RWPE1 (cell line): ENCODE measurements around the gene MEX3A.
A peak's percentile ranks its signal among the peaks of the same experiment; 100 is the strongest.
"Not testable (repeated sequence)": the region's sequence is repeated elsewhere in the genome, so short reads cannot be mapped to it uniquely, and the experiment has no call there.

ENCODE experiments used
- CTCF ChIA-PET: fragments of 350-600 bp; sonication (Branson Sonifier 250); formaldehyde crosslinking; extraction: SDS; loops from one replicate; lab custom pipeline; 2021; lab: Yijun Ruan, JAX
- POLR2A ChIA-PET: fragments of 400-600 bp; formaldehyde crosslinking; extraction: SDS; loops from one replicate; lab custom pipeline; 2020; ENCODE audit warnings: antibody characterized with exemption; ENCODE audit not compliant: low non-redundant PET; lab: Yijun Ruan, JAX
- DNase-seq: peaks from one replicate; pipeline ENCODE4 v3.0.0; 2012; ENCODE audit warnings: low spot score
- H3K27ac ChIP-seq: fragments of 450-650 bp; 2 replicates; pipeline ENCODE4 v1.5.1; 2017
- TF ChIP-seq, protein P1 (sequence below): fragments of 450-650 bp; conservative IDR thresholded peaks from 2 replicates; pipeline ENCODE4 v1.5.1; 2017; ENCODE audit warnings: low read depth, mild to moderate bottlenecking

The MEX3A gene

DNA sequence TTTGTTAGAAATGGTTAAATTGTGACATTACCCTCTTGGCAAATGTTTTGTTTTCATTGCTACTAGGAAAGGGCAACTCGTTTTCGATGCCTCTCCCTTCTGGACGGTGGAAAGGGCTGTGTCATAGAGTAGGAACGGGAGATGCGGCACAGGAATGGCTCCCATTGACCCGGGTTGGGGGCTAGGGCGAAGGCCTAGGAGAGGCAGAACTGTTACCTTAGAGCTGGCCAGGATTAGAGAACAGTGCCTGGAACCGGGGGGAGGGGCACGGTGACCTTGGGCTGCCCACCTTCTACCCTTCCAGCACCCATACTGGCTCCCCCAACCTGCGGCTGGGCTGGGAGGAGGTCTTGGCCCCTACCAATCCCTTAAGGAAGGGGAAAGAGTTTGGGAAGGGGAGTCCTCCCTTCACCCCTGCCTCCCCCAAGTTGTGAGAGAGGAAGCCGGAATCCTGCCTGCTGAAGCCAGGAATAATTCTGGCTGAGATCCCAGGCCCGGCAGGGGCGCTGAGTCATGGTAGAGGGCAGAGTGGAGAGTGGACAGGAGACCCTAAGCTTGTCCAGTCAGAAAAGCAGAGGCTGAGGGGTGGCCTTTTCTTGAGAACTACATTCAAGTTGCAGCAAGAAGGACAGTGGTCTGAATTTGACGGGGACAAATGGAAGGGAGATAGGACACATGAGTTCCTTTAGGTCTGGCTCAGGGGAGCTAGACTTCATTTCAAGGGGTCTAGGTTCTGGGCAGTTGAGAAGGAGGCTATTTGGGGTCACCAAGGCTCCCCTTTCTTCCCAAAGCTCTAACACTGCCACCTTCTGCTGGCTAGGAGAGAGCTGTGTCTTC is 40.5 kb upstream of the MEX3A start:
- POLR2A ChIA-PET: interaction anchor here (0.6 to 0.8 kb wide), 2 partner anchors 9 to 28 kb away, joined by 3 to 5 read pairs; no protein-coding TSS in a partner anchor
- peak overlapping the region; percentile 100 for H3K27ac ChIP-seq
- CTCF ChIA-PET: interaction anchor here (0.8 to 2.3 kb wide), 6 partner anchors 19 to 102 kb away, joined by 3 to 20 read pairs (median 4); no protein-coding TSS in a partner anchor
- DNase-seq: no peak
- TF ChIP-seq, protein P1, sequence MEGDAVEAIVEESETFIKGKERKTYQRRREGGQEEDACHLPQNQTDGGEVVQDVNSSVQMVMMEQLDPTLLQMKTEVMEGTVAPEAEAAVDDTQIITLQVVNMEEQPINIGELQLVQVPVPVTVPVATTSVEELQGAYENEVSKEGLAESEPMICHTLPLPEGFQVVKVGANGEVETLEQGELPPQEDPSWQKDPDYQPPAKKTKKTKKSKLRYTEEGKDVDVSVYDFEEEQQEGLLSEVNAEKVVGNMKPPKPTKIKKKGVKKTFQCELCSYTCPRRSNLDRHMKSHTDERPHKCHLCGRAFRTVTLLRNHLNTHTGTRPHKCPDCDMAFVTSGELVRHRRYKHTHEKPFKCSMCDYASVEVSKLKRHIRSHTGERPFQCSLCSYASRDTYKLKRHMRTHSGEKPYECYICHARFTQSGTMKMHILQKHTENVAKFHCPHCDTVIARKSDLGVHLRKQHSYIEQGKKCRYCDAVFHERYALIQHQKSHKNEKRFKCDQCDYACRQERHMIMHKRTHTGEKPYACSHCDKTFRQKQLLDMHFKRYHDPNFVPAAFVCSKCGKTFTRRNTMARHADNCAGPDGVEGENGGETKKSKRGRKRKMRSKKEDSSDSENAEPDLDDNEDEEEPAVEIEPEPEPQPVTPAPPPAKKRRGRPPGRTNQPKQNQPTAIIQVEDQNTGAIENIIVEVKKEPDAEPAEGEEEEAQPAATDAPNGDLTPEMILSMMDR: no peak

DNA sequence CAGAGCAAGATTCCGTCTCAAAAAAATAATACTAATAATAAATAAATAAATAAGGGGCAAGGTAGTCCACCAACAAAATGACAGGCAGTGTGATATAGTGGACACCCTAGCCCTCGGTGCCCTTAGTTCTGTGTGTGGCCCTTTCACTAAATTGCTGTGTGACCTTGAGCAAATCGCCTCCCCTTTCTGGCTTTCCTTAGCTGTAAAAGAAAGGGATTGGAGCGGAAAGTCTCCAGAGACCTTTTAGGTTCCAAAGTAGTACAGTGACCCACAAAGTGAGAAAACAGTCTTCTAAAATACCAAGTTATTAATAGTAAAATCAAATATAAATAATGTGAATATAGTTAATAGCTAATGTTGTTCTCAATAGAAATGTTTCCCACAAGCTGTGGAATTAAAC is 39.8 kb upstream of the MEX3A start:
- TF ChIP-seq, protein P1: no peak
- ChIA-PET POLR2A (no interaction called here), CTCF (interaction anchor here (1.1 to 2.3 kb wide), 3 partner anchors 19 to 103 kb away, joined by 3 to 20 read pairs (median 11); no protein-coding TSS in a partner anchor)
- H3K27ac ChIP-seq: peak overlapping the region; percentile 100
- DNase-seq: no peak

DNA sequence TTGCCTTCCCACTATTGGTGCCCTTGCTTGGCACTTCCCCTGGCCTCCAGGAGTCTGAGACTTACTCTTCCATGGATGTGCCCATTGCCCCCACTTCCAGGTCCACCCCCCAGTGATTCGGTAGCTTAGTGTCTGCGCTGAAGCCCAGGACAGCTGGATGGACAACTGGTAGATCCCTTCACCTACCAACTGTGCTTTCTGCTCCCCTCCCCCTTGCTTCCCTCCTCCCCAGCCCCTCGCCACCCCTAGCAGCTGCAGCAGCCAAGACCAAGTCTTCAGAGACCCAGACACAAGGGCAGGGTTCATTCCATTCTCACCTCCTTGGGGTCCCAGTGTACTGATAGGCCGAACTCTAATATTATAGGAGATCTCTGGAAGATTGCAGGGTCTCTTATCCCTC is 39.2 kb upstream of the MEX3A start:
- peak overlapping the region; percentile 100 for H3K27ac ChIP-seq
- TF ChIP-seq, protein P1: no peak

DNA sequence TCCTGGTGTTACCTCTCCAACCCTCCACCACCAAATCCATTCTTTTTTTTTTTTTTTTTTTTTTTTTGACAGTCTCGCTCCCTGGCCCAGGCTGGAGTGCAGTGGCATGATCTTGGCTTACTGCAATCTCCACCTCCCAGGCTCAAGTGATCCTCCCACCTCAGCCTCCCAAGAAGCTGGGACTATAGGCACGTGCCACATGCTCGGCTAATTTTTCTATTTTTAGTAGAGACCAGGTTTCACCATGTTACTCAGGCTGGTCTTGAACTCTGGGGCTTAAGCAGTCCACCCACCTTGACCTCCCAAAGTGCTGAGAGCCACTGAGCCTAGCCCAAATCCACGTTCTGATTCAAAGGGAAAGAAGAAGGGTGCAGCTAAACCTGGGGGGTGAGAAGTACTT is 38.7 kb upstream of the MEX3A start:
- not testable (repeated sequence) for DNase-seq
- CTCF ChIA-PET: interaction anchor here (0.7 to 1.2 kb wide), 3 partner anchors 10 to 30 kb away, joined by 3 to 8 read pairs (median 4); no protein-coding TSS in a partner anchor
- H3K27ac ChIP-seq: peak overlapping the region; percentile 100
- POLR2A ChIA-PET: interaction anchor here (0.7 kb wide), 2 partner anchors 49 to 126 kb away, joined by 8 to 16 read pairs; no protein-coding TSS in a partner anchor

More for the DNA sequence above, 39.2 kb upstream of the MEX3A start:
- ChIA-PET CTCF (interaction anchor here (0.7 to 1.2 kb wide), 3 partner anchors 9 to 30 kb away, joined by 3 to 8 read pairs (median 4); no protein-coding TSS in a partner anchor), POLR2A (interaction anchor here (0.6 to 0.7 kb wide), 3 partner anchors 9 to 127 kb away, joined by 4 to 16 read pairs (median 8); no protein-coding TSS in a partner anchor)
- no peak for DNase-seq

DNA sequence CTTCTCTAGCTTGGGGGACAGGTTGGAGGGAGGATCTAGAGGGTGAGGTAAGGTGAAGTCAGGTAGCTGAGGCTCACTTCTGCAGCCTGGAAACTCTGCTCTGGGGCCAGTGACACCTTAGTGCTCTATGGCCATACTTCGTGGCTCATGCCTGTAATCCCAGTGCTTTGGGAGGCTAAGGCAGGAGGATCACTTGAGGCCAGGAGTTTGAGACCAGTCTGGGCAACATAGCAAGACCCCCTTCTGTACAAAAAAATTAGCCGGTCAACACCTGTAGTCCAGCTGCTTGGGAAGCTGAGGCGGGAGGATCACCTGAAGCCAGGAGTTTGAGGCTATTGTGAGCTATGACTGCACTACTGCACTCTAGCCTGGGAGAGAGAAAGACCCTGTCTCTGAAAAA is 38.1 kb upstream of the MEX3A start:
- ChIA-PET POLR2A (no interaction called here), CTCF (interaction anchor here (1.2 kb wide), 1 partner anchor 29 kb away, joined by 3 read pairs; no protein-coding TSS in a partner anchor)
- no peak for DNase-seq
- TF ChIP-seq, protein P1: no peak
- peak overlapping the region; percentile 100 for H3K27ac ChIP-seq

DNA sequence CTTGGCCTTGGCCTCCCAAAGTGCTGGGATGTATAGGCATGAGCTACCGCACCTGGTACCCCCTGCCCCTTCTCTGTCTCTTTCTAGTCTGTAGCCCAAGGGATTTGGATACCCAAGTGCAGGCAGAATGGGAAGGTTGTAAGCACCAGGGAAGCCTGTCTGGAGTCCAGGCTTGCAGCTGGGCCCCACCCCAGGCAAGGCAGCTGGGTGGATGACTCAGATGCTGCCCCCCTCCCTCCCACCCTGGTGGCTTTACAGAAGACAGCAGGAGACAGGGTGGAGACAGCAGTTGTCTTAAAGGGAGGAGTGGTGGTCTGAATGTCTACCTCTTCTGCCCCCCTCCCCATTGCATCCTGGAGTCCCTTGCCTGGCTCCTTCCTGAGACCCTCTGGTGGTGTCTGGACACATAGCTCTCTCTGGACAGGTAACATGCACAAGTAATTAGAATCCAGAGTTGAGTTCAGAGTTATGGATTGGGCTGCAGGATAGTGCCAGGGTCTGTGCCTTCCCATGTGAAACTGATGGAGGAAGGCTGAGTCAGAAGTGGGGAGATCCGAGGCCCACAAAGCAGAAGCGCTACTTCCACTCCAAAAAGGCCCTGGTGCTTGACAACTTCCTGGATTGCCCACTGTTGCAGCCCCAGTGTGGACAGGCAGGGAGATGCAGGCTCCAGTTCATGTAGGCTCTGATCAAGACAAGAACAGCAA is 37.4 kb upstream of the MEX3A start:
- peak overlapping the region; percentile 100 for H3K27ac ChIP-seq
- peak; percentile 80 for DNase-seq
- POLR2A ChIA-PET: interaction anchor here (0.6 kb wide), 1 partner anchor 7 kb away, joined by 3 read pairs; no protein-coding TSS in a partner anchor

More for the DNA sequence above, 37.4 kb upstream of the MEX3A start:
- TF ChIP-seq, protein P1: no peak
- CTCF ChIA-PET: interaction anchor here (0.7 to 2.1 kb wide), 2 partner anchors 23 to 164 kb away, joined by 3 to 16 read pairs; no protein-coding TSS in a partner anchor
